ENCODE measurements around the gene SLC19A3.

SLC19A3 gene

GRCh38 chr2:227716501-227716900 is 1.3 kb downstream of the SLC19A3 start:
- H3K36me3 ChIP-seq (ENCODE audit: low read depth): no peaks in the 10 kb centered on the region
- no peak for ATAC-seq (ENCODE audit: low read depth)
- no peaks in the 10 kb centered on the region for H3K27me3 ChIP-seq (ENCODE audit: insufficient read depth, poor library complexity, severe bottlenecking)
- no peaks in the 10 kb centered on the region for H3K9me3 ChIP-seq (ENCODE audit: severe bottlenecking)
- H3K4me3 ChIP-seq (ENCODE audit: severe bottlenecking): no peak overlapping the region
- no peaks in the 10 kb centered on the region for H3K4me1 ChIP-seq (ENCODE audit: insufficient read depth, poor library complexity, severe bottlenecking)
- DNase-seq (ENCODE audit: low spot score): no peak
- no peak overlapping the region for H3K27ac ChIP-seq (ENCODE audit: poor library complexity, severe bottlenecking)
- TF ChIP-seq, protein P1, sequence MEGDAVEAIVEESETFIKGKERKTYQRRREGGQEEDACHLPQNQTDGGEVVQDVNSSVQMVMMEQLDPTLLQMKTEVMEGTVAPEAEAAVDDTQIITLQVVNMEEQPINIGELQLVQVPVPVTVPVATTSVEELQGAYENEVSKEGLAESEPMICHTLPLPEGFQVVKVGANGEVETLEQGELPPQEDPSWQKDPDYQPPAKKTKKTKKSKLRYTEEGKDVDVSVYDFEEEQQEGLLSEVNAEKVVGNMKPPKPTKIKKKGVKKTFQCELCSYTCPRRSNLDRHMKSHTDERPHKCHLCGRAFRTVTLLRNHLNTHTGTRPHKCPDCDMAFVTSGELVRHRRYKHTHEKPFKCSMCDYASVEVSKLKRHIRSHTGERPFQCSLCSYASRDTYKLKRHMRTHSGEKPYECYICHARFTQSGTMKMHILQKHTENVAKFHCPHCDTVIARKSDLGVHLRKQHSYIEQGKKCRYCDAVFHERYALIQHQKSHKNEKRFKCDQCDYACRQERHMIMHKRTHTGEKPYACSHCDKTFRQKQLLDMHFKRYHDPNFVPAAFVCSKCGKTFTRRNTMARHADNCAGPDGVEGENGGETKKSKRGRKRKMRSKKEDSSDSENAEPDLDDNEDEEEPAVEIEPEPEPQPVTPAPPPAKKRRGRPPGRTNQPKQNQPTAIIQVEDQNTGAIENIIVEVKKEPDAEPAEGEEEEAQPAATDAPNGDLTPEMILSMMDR (IDR thresholded peaks at IDR 0.05; ENCODE audit: poor library complexity, severe bottlenecking): no peak

DNA sequence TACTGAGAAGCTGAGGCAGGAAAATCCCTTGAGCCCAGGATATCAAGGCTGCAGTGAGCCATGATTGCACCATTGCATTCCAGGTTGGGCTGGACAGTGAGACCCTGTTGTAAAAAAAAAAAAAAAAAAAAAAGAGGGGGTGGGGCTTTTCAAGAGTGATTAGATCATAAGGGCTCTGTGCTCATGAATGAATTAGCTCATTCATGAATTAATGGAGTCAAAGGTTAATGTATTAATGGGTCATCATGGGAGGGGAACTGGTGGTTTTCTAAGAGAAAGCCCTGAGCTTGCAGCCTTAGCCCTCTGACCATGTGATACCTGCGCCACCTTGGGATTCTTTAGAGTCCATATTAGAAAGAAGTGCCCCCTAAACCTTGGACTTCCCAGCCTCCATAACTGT is 4.5 kb downstream of the SLC19A3 start:
- TF ChIP-seq, protein P1 (IDR thresholded peaks at IDR 0.05; ENCODE audit: poor library complexity, severe bottlenecking): no peak
- no peaks in the 10 kb centered on the region for H3K4me1 ChIP-seq (ENCODE audit: insufficient read depth, poor library complexity, severe bottlenecking)
- no peaks in the 10 kb centered on the region for H3K36me3 ChIP-seq (ENCODE audit: low read depth)
- DNase-seq (ENCODE audit: low spot score): no peak
- H3K27me3 ChIP-seq (ENCODE audit: insufficient read depth, poor library complexity, severe bottlenecking): no peaks in the 10 kb centered on the region
- H3K4me3 ChIP-seq (ENCODE audit: severe bottlenecking): no peak overlapping the region
- no peak for ATAC-seq (ENCODE audit: low read depth)
- H3K27ac ChIP-seq (ENCODE audit: poor library complexity, severe bottlenecking): no peak overlapping the region
- no peaks in the 10 kb centered on the region for H3K9me3 ChIP-seq (ENCODE audit: severe bottlenecking)

GRCh38 chr2:227710986-227711385 is 6.8 kb downstream of the SLC19A3 start:
- Histone ChIP-seq H3K4me1 (ENCODE audit: insufficient read depth, poor library complexity, severe bottlenecking) (no peaks in the 10 kb centered on the region), H3K27ac (ENCODE audit: poor library complexity, severe bottlenecking) (no peak overlapping the region), H3K36me3 (ENCODE audit: low read depth) (no peaks in the 10 kb centered on the region), H3K9me3 (ENCODE audit: severe bottlenecking) (no peaks in the 10 kb centered on the region), H3K4me3 (ENCODE audit: severe bottlenecking) (no peak overlapping the region), H3K27me3 (ENCODE audit: insufficient read depth, poor library complexity, severe bottlenecking) (no peaks in the 10 kb centered on the region)
- ATAC-seq (ENCODE audit: low read depth): no peak
- TF ChIP-seq, protein P1 (IDR thresholded peaks at IDR 0.05; ENCODE audit: poor library complexity, severe bottlenecking): no peak
- no peak for DNase-seq (ENCODE audit: low spot score)

GRCh38 chr2:227707390-227707789 is 10.4 kb downstream of the SLC19A3 start:
- no peak overlapping the region for H3K27ac ChIP-seq (ENCODE audit: poor library complexity, severe bottlenecking)
- H3K36me3 ChIP-seq (ENCODE audit: low read depth): no peaks in the 10 kb centered on the region
- DNase-seq (ENCODE audit: low spot score) (no peak), ATAC-seq (ENCODE audit: low read depth) (no peak)
- no peaks in the 10 kb centered on the region for H3K9me3 ChIP-seq (ENCODE audit: severe bottlenecking)
- H3K4me1 ChIP-seq (ENCODE audit: insufficient read depth, poor library complexity, severe bottlenecking): peaks cover 19% of the 10 kb centered on the region
- no peak overlapping the region for H3K4me3 ChIP-seq (ENCODE audit: severe bottlenecking)
- H3K27me3 ChIP-seq (ENCODE audit: insufficient read depth, poor library complexity, severe bottlenecking): no peaks in the 10 kb centered on the region
- TF ChIP-seq, protein P1 (IDR thresholded peaks at IDR 0.05; ENCODE audit: poor library complexity, severe bottlenecking): no peak

DNA sequence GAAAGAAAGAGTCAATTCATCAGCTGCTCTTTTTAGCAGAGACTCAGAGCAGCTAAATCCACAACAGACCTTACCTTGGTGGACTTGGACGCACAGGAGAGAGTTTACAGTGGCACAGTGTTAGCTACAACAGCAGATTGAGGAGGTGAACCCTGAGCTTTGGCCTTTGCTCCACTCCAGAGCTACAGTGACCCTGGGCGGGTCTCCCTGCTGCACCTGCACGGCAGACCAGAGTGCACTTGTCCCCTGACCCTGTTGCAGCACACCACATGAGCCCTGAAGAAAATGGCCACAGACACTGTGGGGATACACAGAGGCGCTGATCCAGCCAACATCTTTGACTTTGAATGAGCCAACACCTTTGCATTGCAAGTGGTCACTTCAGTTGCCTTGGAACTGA is 11.0 kb downstream of the SLC19A3 start:
- Histone ChIP-seq H3K9me3 (ENCODE audit: severe bottlenecking) (no peaks in the 10 kb centered on the region), H3K27me3 (ENCODE audit: insufficient read depth, poor library complexity, severe bottlenecking) (no peaks in the 10 kb centered on the region), H3K4me1 (ENCODE audit: insufficient read depth, poor library complexity, severe bottlenecking) (peaks cover 19% of the 10 kb centered on the region), H3K27ac (ENCODE audit: poor library complexity, severe bottlenecking) (no peak overlapping the region), H3K36me3 (ENCODE audit: low read depth) (no peaks in the 10 kb centered on the region), H3K4me3 (ENCODE audit: severe bottlenecking) (no peak overlapping the region)
- ATAC-seq (ENCODE audit: low read depth) (no peak), DNase-seq (ENCODE audit: low spot score) (no peak)
- TF ChIP-seq, protein P1 (IDR thresholded peaks at IDR 0.05; ENCODE audit: poor library complexity, severe bottlenecking): no peak
